H1 (cell line): ENCODE data around the gene NELFB. TPM values are rescaled to one million over a fixed set of nuclear protein-coding genes. Genes with fewer than 3 reads are reported as not detected.
A peak's percentile ranks its signal among the peaks of the same experiment; 100 is the strongest.

ENCODE experiments used
- CTCF ChIA-PET: fragments of 300-600 bp; sonication (Branson Sonifier 250); formaldehyde crosslinking; loops from one replicate; lab custom pipeline; 2021; ENCODE audit not compliant: partially characterized antibody; lab: Charles Lee
- POLR2A ChIA-PET: fragments of 300-600 bp; sonication (Branson Sonifier 250); formaldehyde crosslinking; loops from one replicate; lab custom pipeline; 2021; ENCODE audit warnings: inconsistent platforms; ENCODE audit not compliant: partially characterized antibody; lab: Charles Lee
- DNase-seq, 2 experiments: peaks; one replicate each; pipeline versions ENCODE4 v3.0.0 to v3.0.0-alpha.2; 2010 to 2022; ENCODE audit warnings: low spot score in 2 of 2, low read depth in 1 of 2, mixed read lengths in 1 of 2
- FAIRE-seq: peaks from 2 replicates; lab custom pipeline; 2011; peaks lifted over from hg19 to GRCh38; lab: Jason Lieb, UNC
- H2AFZ ChIP-seq: 2 replicates; pipeline ENCODE4 v1.8.1; 2012; ENCODE audit warnings: low read length, inconsistent platforms
- H2AK5ac ChIP-seq: 2 replicates; pipeline ENCODE4 v1.6.1; 2013; ENCODE audit warnings: low read depth, low read length
- H2BK120ac ChIP-seq: replicated peaks from 2 replicates; pipeline ENCODE3; 2013; ENCODE audit warnings: low read depth, low read length, inconsistent platforms
- H2BK12ac ChIP-seq: 2 replicates; pipeline ENCODE4 v1.6.1; 2013; ENCODE audit warnings: low read depth, low read length
- H2BK15ac ChIP-seq: 2 replicates; pipeline ENCODE4 v1.6.1; 2013; ENCODE audit warnings: low read length
- H2BK20ac ChIP-seq: 2 replicates; pipeline ENCODE4 v1.6.1; 2013; ENCODE audit warnings: low read length
- H2BK5ac ChIP-seq: 2 replicates; pipeline ENCODE4 v1.6.1; 2013; ENCODE audit warnings: low read depth, low read length
- H3K14ac ChIP-seq: 2 replicates; pipeline ENCODE4 v1.6.1; 2013; ENCODE audit warnings: inconsistent platforms; ENCODE audit not compliant: insufficient read length
- H3K18ac ChIP-seq: 2 replicates; pipeline ENCODE4 v1.6.1; 2013; ENCODE audit warnings: low read length; ENCODE audit errors: extremely low read depth
- H3K23ac ChIP-seq: 2 replicates; pipeline ENCODE4 v1.6.1; 2013; ENCODE audit warnings: inconsistent platforms; ENCODE audit not compliant: insufficient read length
- H3K23me2 ChIP-seq: 2 replicates; pipeline ENCODE4 v1.6.1; 2013; ENCODE audit warnings: low read depth, low read length
- H3K27ac ChIP-seq: 2 replicates; pipeline ENCODE4 v1.6.1; 2011; ENCODE audit warnings: low read depth, low read length, inconsistent platforms
- H3K27me3 ChIP-seq, 4 experiments: replicated peaks in 1 of 4; 1 replicate in 1 of 4; 2 replicates in 3 of 4; pipeline versions ENCODE4 v1.6.1 to v1.8.1; 2011 to 2013; ENCODE audit warnings: low read length in 3 of 4, mild to moderate bottlenecking in 3 of 4, inconsistent platforms in 2 of 4, mixed read lengths in 2 of 4, moderate library complexity in 1 of 4; ENCODE audit not compliant: control insufficient read depth in 3 of 4, insufficient read depth in 3 of 4; ENCODE audit errors: extremely low read depth in 1 of 4
- H3K36me3 ChIP-seq, 4 experiments: 2 replicates each; pipeline versions ENCODE4 v1.6.1 to v1.8.1; 2011 to 2013; ENCODE audit warnings: mild to moderate bottlenecking in 4 of 4, low read length in 3 of 4, moderate library complexity in 2 of 4, control low read depth in 1 of 4, inconsistent platforms in 1 of 4; ENCODE audit not compliant: insufficient read depth in 4 of 4, control insufficient read depth in 2 of 4
- H3K4ac ChIP-seq: replicated peaks from 2 replicates; pipeline ENCODE3; 2013; ENCODE audit warnings: low read length, low read depth, mixed read lengths, inconsistent platforms; ENCODE audit not compliant: insufficient read length
- H3K4me1 ChIP-seq, 4 experiments: replicated peaks in 1 of 4; 1 replicate in 1 of 4; 2 replicates in 3 of 4; pipeline versions ENCODE4 v1.6.1 to v1.8.1; 2011 to 2013; ENCODE audit warnings: low read length in 3 of 4, inconsistent platforms in 2 of 4, mixed read lengths in 1 of 4; ENCODE audit not compliant: insufficient read depth in 4 of 4, control insufficient read depth in 3 of 4
- H3K4me2 ChIP-seq, 2 experiments: 2 replicates each; pipeline versions ENCODE4 v1.6.1 to v1.8.1; 2011 to 2013; ENCODE audit warnings: low read depth in 2 of 2, low read length in 2 of 2, control low read depth in 1 of 2, inconsistent platforms in 1 of 2, mild to moderate bottlenecking in 1 of 2; ENCODE audit not compliant: insufficient read depth in 1 of 2
- H3K4me3 ChIP-seq, 4 experiments: fragments of 200-600, 300-600 bp in 1 of 4; sonication (generic), shearing (Covaris generic), sonication (Bioruptor Twin) in 1 of 4; 2 replicates each; pipeline versions ENCODE4 v1.5.1 to v1.8.1; 2011 to 2016; ENCODE audit warnings: low read length in 4 of 4, low read depth in 3 of 4, control low read depth in 2 of 4, inconsistent platforms in 2 of 4, mild to moderate bottlenecking in 2 of 4, mixed read lengths in 1 of 4, moderate library complexity in 1 of 4; ENCODE audit not compliant: insufficient read depth in 2 of 4; ENCODE audit errors: extremely low read depth in 1 of 4
- H3K56ac ChIP-seq: replicated peaks from 2 replicates; pipeline ENCODE3; 2013; ENCODE audit warnings: low read depth, mild to moderate bottlenecking, mixed read lengths, low read length, inconsistent platforms; ENCODE audit not compliant: insufficient read length
- H3K79me1 ChIP-seq: 2 replicates; pipeline ENCODE4 v1.6.1; 2013; ENCODE audit warnings: low read depth, low read length, control low read depth
- H3K79me2 ChIP-seq, 2 experiments: 2 replicates each; pipeline versions ENCODE4 v1.6.1 to v1.8.1; 2012 to 2013; ENCODE audit warnings: low read length in 2 of 2, mild to moderate bottlenecking in 2 of 2, inconsistent platforms in 1 of 2; ENCODE audit not compliant: insufficient read depth in 2 of 2, control insufficient read depth in 1 of 2
- H3K9ac ChIP-seq, 4 experiments: replicated peaks in 1 of 4; 1 replicate in 1 of 4; 2 replicates in 3 of 4; pipeline versions ENCODE4 v1.6.1 to v1.8.1; 2011 to 2013; ENCODE audit warnings: low read depth in 3 of 4, low read length in 3 of 4, control low read depth in 2 of 4, mild to moderate bottlenecking in 2 of 4, moderate library complexity in 2 of 4, inconsistent platforms in 1 of 4; ENCODE audit errors: extremely low read depth in 1 of 4
- H3K9me3 ChIP-seq, 2 experiments: 2 replicates each; pipeline versions ENCODE4 v1.6.1 to v1.8.1; 2012 to 2013; ENCODE audit warnings: mild to moderate bottlenecking in 2 of 2, moderate library complexity in 2 of 2, control low read depth in 1 of 2, inconsistent platforms in 1 of 2, low read depth in 1 of 2, low read length in 1 of 2, mixed read lengths in 1 of 2; ENCODE audit not compliant: insufficient read depth in 2 of 2
- H4K20me1 ChIP-seq, 2 experiments: replicated peaks in 1 of 2; 2 replicates each; pipeline versions ENCODE3 to v1.8.1; 2011 to 2013; ENCODE audit warnings: inconsistent platforms in 2 of 2, low read length in 2 of 2, mild to moderate bottlenecking in 1 of 2; ENCODE audit not compliant: insufficient read depth in 2 of 2, control insufficient read depth in 1 of 2
- H4K5ac ChIP-seq: 2 replicates; pipeline ENCODE4 v1.6.1; 2013; ENCODE audit warnings: low read length, low read depth, mixed read lengths, inconsistent platforms; ENCODE audit not compliant: insufficient read length
- H4K8ac ChIP-seq: 2 replicates; pipeline ENCODE4 v1.8.0; 2013; ENCODE audit warnings: mild to moderate bottlenecking, moderate library complexity, low read length, inconsistent platforms; ENCODE audit not compliant: insufficient read depth; ENCODE audit errors: extremely low read depth
- H4K91ac ChIP-seq: replicated peaks from 2 replicates; pipeline ENCODE3; 2013; ENCODE audit warnings: low read length, mixed read lengths, inconsistent platforms; ENCODE audit not compliant: insufficient read length
- CHD2 ChIP-seq: IDR thresholded peaks from 2 replicates; pipeline ENCODE4 v1.6.1; 2012; ENCODE audit warnings: low read length, improper control_type of control experiment
- EGR1 ChIP-seq: IDR thresholded peaks from 2 replicates; pipeline ENCODE4 v1.6.1; 2011; ENCODE audit warnings: low read depth, low read length, borderline replicate concordance
- EZH2 ChIP-seq: fragments of 200-600 bp; sonication (generic); IDR thresholded peaks from 2 replicates; pipeline ENCODE4 v1.7.1; 2012; ENCODE audit warnings: low read depth, mild to moderate bottlenecking, moderate library complexity, low read length, inconsistent platforms; ENCODE audit not compliant: severe bottlenecking
- PHF8 ChIP-seq: fragments of 200-600 bp; sonication (generic); conservative IDR thresholded peaks from 2 replicates; pipeline ENCODE4 v1.7.1; 2012; ENCODE audit warnings: low read depth, mild to moderate bottlenecking, inconsistent platforms, low read length, moderate library complexity
- POLR2AphosphoS5 ChIP-seq: IDR thresholded peaks from 2 replicates; pipeline ENCODE4 v1.6.1; 2011; ENCODE audit warnings: low read depth, low read length
- RNF2 ChIP-seq: fragments of 200-900, 300-1000 bp; sonication (generic); IDR thresholded peaks from 2 replicates; pipeline ENCODE4 v1.7.1; 2016; ENCODE audit warnings: borderline replicate concordance, low read depth, mild to moderate bottlenecking, antibody characterized with exemption, low read length; ENCODE audit not compliant: poor library complexity, severe bottlenecking; ENCODE audit errors: missing control alignments
- WGBS, 2 experiments: shearing (Covaris generic) in 1 of 2; methylation state at CpG; one replicate each; pipeline versions ENCODE4 v1.1.6 to v1.1.7; 2013 to 2015; ENCODE audit warnings: low lambda C conversion rate in 2 of 2, mixed read lengths in 2 of 2, inconsistent platforms in 1 of 2, low coverage in 1 of 2, missing lambda C conversion rate in 1 of 2; ENCODE audit not compliant: insufficient replicate concordance in 2 of 2, insufficient coverage in 1 of 2, insufficient read length in 1 of 2; ENCODE audit errors: extremely low coverage in 1 of 2, missing lambda C conversion rate in 1 of 2; 5-methylcytosine and 5-hydroxymethylcytosine counted together
- polyA plus RNA-seq, 7 experiments: library from polyadenylated mRNA; depleted of rRNA in 3 of 7; stranded (reverse) in 5 of 7; unstranded in 2 of 7; fragments of >200 nt in 5 of 7; fragments of 200-250 nt in 2 of 7; gene quantifications; 1 replicate in 5 of 7; 2 replicates in 1 of 7; 4 replicates in 1 of 7; pipeline versions ENCODE4 v1.2.1 to v1.2.3, GENCODE V29; 2011 to 2013; ENCODE audit warnings: missing spikeins in 2 of 7, mixed read lengths in 2 of 7
- total RNA-seq: library from RNA; stranded (reverse); fragmentation: NEBNext Ultra II Directional; extraction: Animal tissue kit (Norgen Biotek cat#: 25700); gene quantifications from 2 replicates; pipeline ENCODE4 v1.2.1, GENCODE V29; 2021
- TF ChIP-seq, protein P1 (sequence below): IDR thresholded peaks from 2 replicates; pipeline ENCODE4 v1.6.1; 2012; ENCODE audit warnings: inconsistent platforms
- TF ChIP-seq, protein P2 (sequence below): IDR thresholded peaks from 2 replicates; pipeline ENCODE4 v1.6.1; 2011; ENCODE audit warnings: low read depth, mild to moderate bottlenecking, low read length; ENCODE audit not compliant: insufficient read depth

Gene NELFB
- total and polyA plus RNA-seq, 2 of the 8 experiments (the other 6 are each of a cell fraction or from before 2014, with no cell fraction given) = 57.6 to 78.0 TPM

DNA sequence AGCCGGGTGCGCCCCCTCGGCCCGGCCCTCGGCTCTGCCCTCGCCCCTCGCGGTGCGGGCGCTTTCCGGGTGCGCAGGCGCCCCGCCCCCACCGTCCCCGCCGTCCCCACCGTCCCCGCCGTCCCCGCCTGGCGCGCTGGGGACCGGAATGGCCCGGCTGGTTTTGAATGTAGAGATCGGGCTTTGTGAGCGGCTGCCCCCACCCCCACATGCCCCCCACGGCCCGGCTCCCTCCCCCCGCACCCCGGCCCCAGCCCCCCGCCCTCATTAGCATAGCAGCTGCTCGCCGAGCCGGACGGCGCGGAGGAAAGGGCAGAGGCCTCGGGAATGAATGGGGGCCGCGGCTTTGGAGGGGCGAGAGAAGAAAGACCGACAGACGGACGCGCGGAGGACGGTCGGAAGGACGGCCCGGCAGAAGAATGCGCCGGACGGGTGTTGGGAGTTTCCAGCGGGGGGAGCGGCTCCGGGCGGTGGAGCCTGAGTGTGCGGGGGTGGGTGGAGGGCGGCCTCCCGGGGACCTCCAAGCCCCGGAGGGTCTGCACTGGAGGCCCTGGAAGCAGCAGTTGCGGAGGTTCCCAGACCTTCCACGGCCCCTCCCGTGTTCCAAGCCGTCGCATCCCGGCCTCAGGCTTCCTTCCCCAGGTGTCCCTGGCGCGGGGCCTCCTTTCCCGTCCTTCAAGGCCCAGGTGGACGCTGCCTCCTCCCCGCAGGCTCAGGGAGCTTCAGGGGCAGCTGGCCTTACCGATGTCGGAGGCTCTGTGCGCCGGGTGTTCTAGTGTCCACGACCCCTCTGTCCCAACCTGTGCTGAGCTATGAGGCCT, 40.9 kb downstream of the NELFB start:
- Histone ChIP-seq H2BK5ac (peak overlapping the region; percentile 60; the same call in 1 of the 2 replicates), H3K4ac (peak overlapping the region; percentile 82), H3K56ac (no peak overlapping the region), H3K9ac (peak overlapping the region in 2 of 4 experiments; percentile 7 to 41; a peak in 2 of 7 replicates), H3K4me1 (peaks cover 3 to 28% (median 24%) of the 10 kb centered on the region in 4 experiments), H2BK15ac (no peak overlapping the region; the same call in 1 of the 2 replicates), H4K91ac (peak overlapping the region; percentile 92), H3K36me3 (no peaks in the 10 kb centered on the region), H3K27ac (no peak overlapping the region), H3K79me1 (no peaks in the 10 kb centered on the region), H3K23ac (no peak overlapping the region), H3K4me3 (peak overlapping the region; percentile 29 to 60 (median 39)), H4K20me1 (peaks cover 3 to 8% of the 10 kb centered on the region in 2 experiments), H3K23me2 (peaks cover 4% of the 10 kb centered on the region; the same call in 1 of the 2 replicates), H4K5ac (no peak overlapping the region), H4K8ac (peak overlapping the region; percentile 78), H3K14ac (no peak overlapping the region), H3K79me2 (no peaks in the 10 kb centered on the region), H2BK20ac (peak overlapping the region; percentile 90; the same call in 1 of the 2 replicates), H2BK12ac (peak overlapping the region; percentile 2; the same call in 1 of the 2 replicates), H2BK120ac (peak overlapping the region; percentile 2), H3K9me3 (peaks cover 0 to 4% of the 10 kb centered on the region in 2 experiments; a peak in 2 of 4 replicates), H3K18ac (peak overlapping the region; percentile 0), H3K27me3 (peaks cover 0 to 24% (median 12%) of the 10 kb centered on the region in 4 experiments; a peak in 5 of 7 replicates), H3K4me2 (peak overlapping the region; percentile 64 to 69), H2AFZ (no peak overlapping the region), H2AK5ac (peak overlapping the region; percentile 75; the same call in 1 of the 2 replicates)
- no peak for FAIRE-seq
- DNase-seq = no peak
- CTCF ChIA-PET = interaction anchor here (0.7 to 2.6 kb wide), 7 partner anchors 9 to 263 kb away, joined by 3 to 9 read pairs (median 5); no protein-coding TSS in a partner anchor
- 9% methylated on average over 29 of the region's 78 CpGs; no CpG with 5 or more reads in 1 of the 2 experiments for WGBS, 2 experiments
- POLR2A ChIA-PET = interaction anchor here (1.1 to 10.0 kb wide), 6 partner anchors 9 to 56 kb away, joined by 3 to 129 read pairs (median 4); partner anchors contain the start of gene TUBB4B
- TF ChIP-seq, protein P1, sequence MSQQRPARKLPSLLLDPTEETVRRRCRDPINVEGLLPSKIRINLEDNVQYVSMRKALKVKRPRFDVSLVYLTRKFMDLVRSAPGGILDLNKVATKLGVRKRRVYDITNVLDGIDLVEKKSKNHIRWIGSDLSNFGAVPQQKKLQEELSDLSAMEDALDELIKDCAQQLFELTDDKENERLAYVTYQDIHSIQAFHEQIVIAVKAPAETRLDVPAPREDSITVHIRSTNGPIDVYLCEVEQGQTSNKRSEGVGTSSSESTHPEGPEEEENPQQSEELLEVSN = no peak
- TF ChIP-seq, protein P2, sequence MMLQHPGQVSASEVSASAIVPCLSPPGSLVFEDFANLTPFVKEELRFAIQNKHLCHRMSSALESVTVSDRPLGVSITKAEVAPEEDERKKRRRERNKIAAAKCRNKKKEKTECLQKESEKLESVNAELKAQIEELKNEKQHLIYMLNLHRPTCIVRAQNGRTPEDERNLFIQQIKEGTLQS = no peak
- no peak for TF ChIP-seq EGR1
- TF ChIP-seq EZH2 = peak; percentile 31
- TF ChIP-seq CHD2 = no peak
- no peak for TF ChIP-seq RNF2
- 0 out of 2 replicates have a peak, but pooled peaks have one; percentile 3 for TF ChIP-seq PHF8
- TF ChIP-seq POLR2AphosphoS5 = no peak
